PC-3 (cell line): Measurements from ENCODE around the gene TRPT1. TPM values are rescaled to one million over a fixed set of nuclear protein-coding genes. Genes with fewer than 3 reads are reported as not detected.

Experiments
- ATAC-seq: fragments of 200-7000 bp; cut with Tn5 transposase; 2 replicates; pipeline ENCODE4 v1.9.1; 2020; ENCODE audit warnings: mild to moderate bottlenecking, moderate library complexity
- BruUV-seq: library from RNA; stranded (reverse); fragments of 400-500 nt; replicated peaks from 2 replicates; lab custom pipeline; 2021; lab: Mats Ljungman, UMichigan
- CTCF ChIA-PET: fragments of 300-600 bp; sonication (Branson Sonifier 250); formaldehyde crosslinking; loops from one replicate; lab custom pipeline; 2022; ENCODE audit warnings: antibody characterized with exemption; lab: Charles Lee
- POLR2A ChIA-PET: fragments of 300-600 bp; sonication (Branson Sonifier 250); formaldehyde crosslinking; loops from one replicate; lab custom pipeline; 2022; ENCODE audit warnings: antibody characterized with exemption; ENCODE audit not compliant: unreplicated experiment; lab: Charles Lee
- DNase-seq: peaks from one replicate; pipeline ENCODE4 v3.0.0-alpha.2; 2015
- H2AFZ ChIP-seq: fragments of 300-600 bp; sonication (generic); 2 replicates; pipeline ENCODE4 v1.6.0; 2016; ENCODE audit warnings: antibody characterized with exemption, low read length
- H3F3A ChIP-seq: fragments of 300-600 bp; sonication (generic); one replicate; pipeline ENCODE4 v1.6.0; 2017; ENCODE audit warnings: antibody characterized with exemption, low read length, control low read depth, mild to moderate bottlenecking; ENCODE audit not compliant: unreplicated experiment
- H3K27ac ChIP-seq: fragments of 300-600 bp; sonication (generic); 2 replicates; pipeline ENCODE4 v1.5.1; 2016; ENCODE audit warnings: mild to moderate bottlenecking, low read length
- H3K27me3 ChIP-seq: fragments of 300-600 bp; sonication (generic); 2 replicates; pipeline ENCODE4 v1.6.1; 2016; ENCODE audit warnings: low read length, mixed read lengths
- H3K36me3 ChIP-seq: fragments of 300-600 bp; sonication (generic); 2 replicates; pipeline ENCODE4 v1.6.1; 2016; ENCODE audit warnings: low read depth, mixed run types, low read length, mixed read lengths
- H3K4me1 ChIP-seq: fragments of 300-600 bp; sonication (generic); 2 replicates; pipeline ENCODE4 v1.5.1; 2016; ENCODE audit warnings: low read length; ENCODE audit not compliant: insufficient read depth
- H3K4me2 ChIP-seq: fragments of 300-600 bp; sonication (generic); 2 replicates; pipeline ENCODE4 v1.6.0; 2016; ENCODE audit warnings: low read length
- H3K4me3 ChIP-seq: fragments of 300-600 bp; sonication (generic); 2 replicates; pipeline ENCODE4 v1.5.1; 2016; ENCODE audit warnings: mild to moderate bottlenecking, low read length, mixed read lengths
- H3K79me2 ChIP-seq: fragments of 300-600 bp; sonication (generic); 2 replicates; pipeline ENCODE4 v1.6.1; 2017; ENCODE audit warnings: low read length, mixed read lengths
- H3K9ac ChIP-seq: fragments of 300-600 bp; sonication (generic); 2 replicates; pipeline ENCODE4 v1.6.0; 2016; ENCODE audit warnings: mild to moderate bottlenecking, low read length
- H3K9me2 ChIP-seq: fragments of 300-600 bp; sonication (generic); replicated peaks from 2 replicates; pipeline ENCODE4 v1.6.1; 2016; ENCODE audit warnings: mixed run types, low read length, mixed read lengths
- H3K9me3 ChIP-seq: fragments of 300-600 bp; sonication (generic); 2 replicates; pipeline ENCODE4 v1.6.1; 2016; ENCODE audit warnings: low read length, mixed read lengths
- H4K20me1 ChIP-seq: fragments of 300-600 bp; sonication (generic); 2 replicates; pipeline ENCODE4 v1.6.1; 2016; ENCODE audit warnings: low read length, mixed read lengths
- EZH2 ChIP-seq: fragments of 300-600 bp; sonication (generic); IDR thresholded peaks from one replicate; pipeline ENCODE4 v1.6.1; 2017; ENCODE audit warnings: antibody characterized with exemption, mild to moderate bottlenecking, low read length; ENCODE audit not compliant: unreplicated experiment
- EZH2phosphoT487 ChIP-seq: fragments of 300-600 bp; sonication (generic); IDR thresholded peaks from 2 replicates; pipeline ENCODE4 v1.6.1; 2018; ENCODE audit warnings: mild to moderate bottlenecking, antibody characterized with exemption, low read length, borderline replicate concordance
- intact Hi-C: fragments of 100-400 bp; cut with micrococcal nuclease; formaldehyde crosslinking; loops from 2 replicates; pipeline ENCODE4 v1.9.0; 2023
- total RNA-seq: library from RNA; depleted of rRNA; stranded (reverse); fragments of >200 nt; gene quantifications from 2 replicates; pipeline ENCODE4 v1.2.3, GENCODE V29; 2014
- TF ChIP-seq, protein P1 (sequence below): fragments of 300-600 bp; sonication (generic); conservative IDR thresholded peaks from 2 replicates; pipeline ENCODE4 v1.5.1; 2017; ENCODE audit warnings: antibody characterized with exemption, low read depth, mild to moderate bottlenecking, low read length

Gene TRPT1
- total RNA-seq, 1 experiment from 2014 or later, result 57.7 TPM

DNA sequence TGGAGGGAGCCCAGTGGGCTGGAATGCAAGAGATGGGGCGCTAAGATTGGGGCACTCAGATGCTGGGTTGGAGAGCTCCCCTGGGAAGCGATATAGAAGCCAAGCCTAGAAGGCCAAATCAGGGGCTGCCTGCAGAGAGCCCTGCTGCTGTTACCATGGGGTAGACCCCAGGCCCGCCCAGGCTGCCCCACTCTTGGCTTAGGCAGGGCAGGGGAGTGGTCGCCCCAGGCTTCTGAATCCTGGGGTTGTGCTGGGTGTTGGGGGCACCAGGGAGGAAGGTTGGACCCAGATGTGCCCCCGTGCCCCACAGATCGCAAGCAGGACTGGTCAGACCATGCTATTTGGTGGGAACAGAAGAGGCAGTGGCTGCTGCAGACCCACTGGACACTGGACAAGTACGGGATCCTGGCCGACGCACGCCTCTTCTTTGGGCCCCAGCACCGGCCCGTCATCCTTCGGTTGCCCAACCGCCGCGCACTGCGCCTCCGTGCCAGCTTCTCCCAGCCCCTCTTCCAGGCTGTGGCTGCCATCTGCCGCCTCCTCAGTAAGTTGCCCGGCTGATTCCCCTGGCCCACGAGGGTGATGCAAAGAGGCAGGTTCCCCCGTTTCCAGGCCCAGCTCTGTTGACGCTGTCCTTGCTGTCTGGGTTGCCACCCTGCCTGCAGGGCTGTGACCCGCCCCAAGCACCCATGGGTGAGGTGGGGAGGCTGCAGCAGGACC, 15.5 kb downstream of the TRPT1 start:
- CTCF ChIA-PET, result interaction anchor here (0.6 kb wide), 1 partner anchor 144 kb away, joined by 4 read pairs; no protein-coding TSS in a partner anchor
- POLR2A ChIA-PET, result no interaction called here
- intact Hi-C loops, result no loop called here
- Histone ChIP-seq H3K9me2 (no peaks in the 10 kb centered on the region), H4K20me1 (no peaks in the 10 kb centered on the region), H3K4me1 (no peaks in the 10 kb centered on the region), H3K4me3 (no peak overlapping the region), H2AFZ (no peak overlapping the region), H3K4me2 (no peak overlapping the region), H3K79me2 (no peaks in the 10 kb centered on the region), H3K9me3 (no peaks in the 10 kb centered on the region), H3K36me3 (peaks cover 17% of the 10 kb centered on the region; the same call in 1 of the 2 replicates), H3F3A (peaks cover 2% of the 10 kb centered on the region), H3K9ac (no peak overlapping the region), H3K27ac (no peak overlapping the region), H3K27me3 (no peaks in the 10 kb centered on the region)
- no TSS peak for BruUV-seq
- ATAC-seq (no peak), DNase-seq (no peak)
- TF ChIP-seq EZH2phosphoT487 (no peak), EZH2 (no peak)
- TF ChIP-seq, protein P1, sequence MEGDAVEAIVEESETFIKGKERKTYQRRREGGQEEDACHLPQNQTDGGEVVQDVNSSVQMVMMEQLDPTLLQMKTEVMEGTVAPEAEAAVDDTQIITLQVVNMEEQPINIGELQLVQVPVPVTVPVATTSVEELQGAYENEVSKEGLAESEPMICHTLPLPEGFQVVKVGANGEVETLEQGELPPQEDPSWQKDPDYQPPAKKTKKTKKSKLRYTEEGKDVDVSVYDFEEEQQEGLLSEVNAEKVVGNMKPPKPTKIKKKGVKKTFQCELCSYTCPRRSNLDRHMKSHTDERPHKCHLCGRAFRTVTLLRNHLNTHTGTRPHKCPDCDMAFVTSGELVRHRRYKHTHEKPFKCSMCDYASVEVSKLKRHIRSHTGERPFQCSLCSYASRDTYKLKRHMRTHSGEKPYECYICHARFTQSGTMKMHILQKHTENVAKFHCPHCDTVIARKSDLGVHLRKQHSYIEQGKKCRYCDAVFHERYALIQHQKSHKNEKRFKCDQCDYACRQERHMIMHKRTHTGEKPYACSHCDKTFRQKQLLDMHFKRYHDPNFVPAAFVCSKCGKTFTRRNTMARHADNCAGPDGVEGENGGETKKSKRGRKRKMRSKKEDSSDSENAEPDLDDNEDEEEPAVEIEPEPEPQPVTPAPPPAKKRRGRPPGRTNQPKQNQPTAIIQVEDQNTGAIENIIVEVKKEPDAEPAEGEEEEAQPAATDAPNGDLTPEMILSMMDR, result no peak

DNA sequence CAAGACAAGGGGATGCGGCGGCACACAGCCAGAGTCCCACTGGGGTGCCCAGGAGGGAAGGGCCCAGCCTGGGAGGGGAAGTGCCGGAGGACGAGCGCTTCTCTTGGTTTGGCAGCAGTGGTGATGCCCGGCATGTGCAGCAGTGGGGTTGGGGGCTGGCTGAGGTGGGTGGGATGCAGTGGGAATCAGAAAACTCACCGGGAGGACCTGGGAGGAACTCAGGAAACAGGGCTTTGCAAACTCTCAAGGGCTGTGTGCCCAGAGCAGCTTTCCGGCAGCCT, 16.5 kb downstream of the TRPT1 start:
- Histone ChIP-seq H3K4me1 (no peaks in the 10 kb centered on the region), H3K4me3 (no peak overlapping the region), H3K27me3 (no peaks in the 10 kb centered on the region), H3K4me2 (no peak overlapping the region), H3K27ac (no peak overlapping the region), H4K20me1 (no peaks in the 10 kb centered on the region), H2AFZ (no peak overlapping the region), H3F3A (peaks cover 1% of the 10 kb centered on the region), H3K9me3 (no peaks in the 10 kb centered on the region), H3K9me2 (no peaks in the 10 kb centered on the region), H3K36me3 (peaks cover 23% of the 10 kb centered on the region), H3K79me2 (no peaks in the 10 kb centered on the region), H3K9ac (no peak overlapping the region)
- TF ChIP-seq, protein P1, result no peak
- no peak for TF ChIP-seq EZH2
- TF ChIP-seq EZH2phosphoT487, result no peak
- POLR2A ChIA-PET, result no interaction called here
- intact Hi-C loops, result no loop called here
- CTCF ChIA-PET, result no interaction called here
- DNase-seq (no peak), ATAC-seq (no peak)
- no TSS peak for BruUV-seq

DNA sequence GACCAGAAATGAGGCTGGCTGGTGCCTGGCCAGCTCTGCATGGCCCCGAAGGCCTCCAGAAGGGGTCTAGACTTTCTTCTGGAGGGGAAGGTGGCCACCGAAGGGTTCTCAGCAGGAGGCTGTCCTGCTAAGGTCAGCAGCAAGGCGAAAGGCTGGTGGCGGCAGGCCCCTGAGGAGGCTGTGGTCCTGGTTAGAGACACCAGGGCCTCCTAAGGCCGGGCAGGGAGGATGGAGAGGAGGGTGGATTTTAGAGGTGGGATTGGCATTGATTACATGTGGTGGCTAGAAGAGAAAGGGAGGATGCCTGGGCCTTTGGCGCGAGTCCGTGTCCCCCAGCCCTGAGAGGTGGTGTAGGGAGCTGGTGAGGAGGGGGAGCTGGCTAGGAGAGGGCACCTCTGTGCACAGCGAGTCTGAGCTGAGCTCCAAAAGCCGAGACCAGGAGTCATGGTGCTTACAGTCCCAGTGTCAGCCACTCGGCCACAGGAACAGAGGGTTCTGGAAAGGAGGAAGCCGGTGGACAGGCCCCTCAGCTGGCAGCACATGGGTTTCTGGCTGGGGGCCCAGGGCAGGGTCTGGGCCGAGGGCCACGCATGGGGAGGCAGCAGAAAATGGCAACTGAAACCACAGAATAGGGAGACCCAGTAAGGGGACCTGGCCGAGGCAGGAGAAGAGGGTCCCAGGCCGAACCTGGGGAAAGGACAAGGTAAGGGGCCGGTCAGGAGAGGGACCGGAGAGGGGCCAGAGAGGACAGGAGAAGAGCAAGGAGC, 17.0 kb downstream of the TRPT1 start:
- Histone ChIP-seq H3K9me3 (no peaks in the 10 kb centered on the region), H3K9me2 (no peaks in the 10 kb centered on the region), H3K27ac (no peak overlapping the region), H3K27me3 (no peaks in the 10 kb centered on the region), H4K20me1 (peaks cover 4% of the 10 kb centered on the region; the same call in 1 of the 2 replicates), H3K36me3 (peaks cover 28% of the 10 kb centered on the region), H3K79me2 (no peaks in the 10 kb centered on the region), H2AFZ (no peak overlapping the region), H3K4me2 (no peak overlapping the region), H3K9ac (no peak overlapping the region), H3K4me3 (no peak overlapping the region), H3F3A (no peaks in the 10 kb centered on the region), H3K4me1 (0 out of 2 replicates have a peak, but pooled peaks cover 3% of the 10 kb centered on the region)
- intact Hi-C loops, result no loop called here
- no TSS peak for BruUV-seq
- ChIA-PET POLR2A (no interaction called here), CTCF (no interaction called here)
- no peak for TF ChIP-seq EZH2phosphoT487
- no peak for TF ChIP-seq EZH2
- TF ChIP-seq, protein P1, result no peak
- no peak for ATAC-seq
- no peak for DNase-seq
